NOMO-1 treated with DMSO at 0.1 percent for 48 hours (cell line): Measurements from ENCODE around the gene ATG4B.

ENCODE experiments used
- DNase-seq: peaks from one replicate; lab custom pipeline; 2025; ENCODE audit not compliant: unreplicated experiment; lab: John Stamatoyannopoulos, UW

The ATG4B gene

DNA sequence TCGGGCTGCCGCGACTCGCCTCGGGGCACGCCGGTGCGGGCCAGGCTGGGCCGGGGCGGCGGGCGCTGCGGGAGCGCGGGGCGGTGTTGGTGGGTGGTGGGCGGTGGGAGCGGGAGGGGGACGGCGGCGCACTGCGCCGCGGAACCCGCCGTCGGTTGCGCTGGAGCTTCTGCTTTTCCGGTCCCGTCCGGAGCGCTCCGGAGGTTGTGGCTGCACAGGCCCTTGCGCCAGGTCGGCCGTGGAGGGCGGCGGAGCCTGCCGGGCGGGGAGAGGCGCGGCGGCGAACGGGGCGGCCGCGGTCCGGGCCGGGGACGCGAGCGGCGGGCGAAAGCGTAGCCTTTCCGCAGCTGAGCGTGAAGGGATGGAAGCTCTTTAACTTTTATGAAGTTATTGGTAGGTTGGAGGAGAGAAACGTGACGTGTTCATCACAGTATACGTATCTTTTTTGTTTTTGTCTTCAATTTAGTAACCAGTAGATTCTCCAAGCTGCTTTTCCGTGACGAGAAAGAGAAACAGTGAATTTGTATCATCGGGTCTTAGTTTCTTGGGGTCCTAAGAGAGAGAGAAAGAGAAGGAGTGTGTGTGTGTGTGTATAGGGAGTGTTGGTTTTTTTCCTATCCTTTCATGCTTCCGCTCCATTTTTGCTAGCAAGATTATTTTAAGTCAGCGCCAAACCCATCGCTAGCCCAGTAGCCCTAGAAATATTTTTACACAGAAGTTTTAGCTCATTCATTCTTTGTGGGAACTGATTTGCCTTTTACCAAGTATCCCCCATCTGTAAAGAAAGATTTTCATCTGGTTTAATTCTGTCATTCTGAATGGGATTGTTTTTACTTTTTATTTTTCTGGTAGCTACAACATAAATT, 535 bp downstream of the ATG4B start:
- peak; percentile 18 for DNase-seq

DNA sequence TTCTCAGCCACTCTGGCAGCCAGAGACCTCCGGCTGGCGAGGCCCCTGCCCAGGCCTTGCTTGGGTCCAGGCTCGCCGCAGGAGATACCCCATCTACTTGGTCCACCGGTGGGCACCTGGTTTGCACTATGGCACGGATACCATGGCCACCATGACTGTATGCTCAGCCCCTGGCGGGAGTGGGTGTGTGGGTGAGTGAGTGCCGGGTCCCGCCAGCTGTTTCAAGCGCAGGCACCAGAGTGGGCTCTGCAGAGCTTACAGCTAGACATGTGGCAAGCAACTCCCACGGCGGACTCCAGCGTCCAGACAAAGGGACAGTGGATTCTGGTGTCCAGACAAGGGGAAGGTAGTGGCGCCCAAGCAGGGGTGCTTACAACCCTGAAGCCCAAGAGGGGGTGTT, 1.4 kb downstream of the ATG4B start:
- DNase-seq: no peak

DNA sequence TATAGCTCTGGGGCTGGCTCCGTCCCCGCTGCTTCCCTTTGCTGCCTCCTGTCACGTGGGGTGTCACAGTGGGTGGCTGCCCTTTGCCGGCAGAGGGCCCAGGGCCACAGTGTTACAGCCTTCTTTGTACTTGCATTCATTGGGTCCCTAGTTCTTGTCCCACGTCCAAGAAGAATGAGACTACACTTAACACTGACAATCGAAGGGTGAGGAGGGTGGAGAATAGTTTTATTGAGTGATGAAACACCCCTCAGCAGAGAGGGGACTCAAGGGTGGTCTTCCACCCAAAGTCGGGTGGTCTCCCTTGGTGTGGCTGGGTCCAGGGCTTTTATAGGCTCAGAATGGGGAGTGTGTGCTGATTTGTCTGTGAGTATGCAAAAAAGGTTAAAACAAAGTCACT, 1.9 kb downstream of the ATG4B start:
- no peak for DNase-seq

DNA sequence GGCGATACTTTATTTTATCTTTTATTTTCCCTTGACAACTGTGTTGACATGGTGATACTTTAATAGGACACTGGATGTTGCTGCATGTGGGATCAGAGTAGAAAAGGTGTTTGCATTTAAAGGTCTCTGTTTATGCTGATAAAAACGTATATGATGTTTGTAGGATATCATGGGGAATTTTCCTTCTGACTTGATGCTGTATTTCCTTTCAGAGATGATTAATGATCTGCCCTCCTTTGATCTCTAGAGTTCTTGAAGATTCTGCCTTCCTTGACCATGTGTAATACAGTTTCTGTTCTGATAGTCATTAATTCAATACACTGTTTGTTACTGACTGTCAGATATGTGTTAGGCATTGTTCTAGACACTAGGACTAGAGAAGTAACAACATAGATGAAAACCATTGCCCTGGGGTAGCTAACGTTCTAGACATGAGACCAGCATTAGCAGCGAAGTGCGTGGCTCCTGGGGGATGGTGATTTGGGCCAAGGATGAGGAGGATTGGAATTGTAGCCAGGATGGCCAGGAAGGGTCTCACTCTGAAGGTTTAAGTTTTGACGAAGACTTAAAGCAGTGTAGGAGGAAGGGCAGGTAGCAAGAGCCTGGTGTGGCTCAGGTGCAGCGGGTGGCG, 2.8 kb downstream of the ATG4B start:
- no peak for DNase-seq

DNA sequence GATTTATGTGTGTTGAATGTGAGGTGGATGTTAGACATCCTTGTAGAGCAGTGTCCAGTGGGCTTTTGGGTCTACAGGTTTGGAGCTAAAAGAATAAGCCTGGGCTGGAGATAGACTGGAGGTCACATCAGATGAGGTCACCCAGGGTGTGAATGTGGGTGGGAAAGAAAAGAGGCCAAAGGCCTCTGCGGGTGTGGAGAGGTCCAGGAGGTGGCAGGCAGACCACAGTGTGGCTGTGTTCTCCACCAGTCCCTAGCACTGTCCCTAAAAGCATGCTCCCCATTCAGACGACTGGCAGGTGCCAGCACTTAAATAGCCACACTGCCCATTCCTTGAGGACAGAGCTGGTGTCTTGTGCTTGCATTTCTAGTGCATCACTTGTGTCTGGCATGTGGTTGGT, 4.1 kb downstream of the ATG4B start:
- DNase-seq: no peak

DNA sequence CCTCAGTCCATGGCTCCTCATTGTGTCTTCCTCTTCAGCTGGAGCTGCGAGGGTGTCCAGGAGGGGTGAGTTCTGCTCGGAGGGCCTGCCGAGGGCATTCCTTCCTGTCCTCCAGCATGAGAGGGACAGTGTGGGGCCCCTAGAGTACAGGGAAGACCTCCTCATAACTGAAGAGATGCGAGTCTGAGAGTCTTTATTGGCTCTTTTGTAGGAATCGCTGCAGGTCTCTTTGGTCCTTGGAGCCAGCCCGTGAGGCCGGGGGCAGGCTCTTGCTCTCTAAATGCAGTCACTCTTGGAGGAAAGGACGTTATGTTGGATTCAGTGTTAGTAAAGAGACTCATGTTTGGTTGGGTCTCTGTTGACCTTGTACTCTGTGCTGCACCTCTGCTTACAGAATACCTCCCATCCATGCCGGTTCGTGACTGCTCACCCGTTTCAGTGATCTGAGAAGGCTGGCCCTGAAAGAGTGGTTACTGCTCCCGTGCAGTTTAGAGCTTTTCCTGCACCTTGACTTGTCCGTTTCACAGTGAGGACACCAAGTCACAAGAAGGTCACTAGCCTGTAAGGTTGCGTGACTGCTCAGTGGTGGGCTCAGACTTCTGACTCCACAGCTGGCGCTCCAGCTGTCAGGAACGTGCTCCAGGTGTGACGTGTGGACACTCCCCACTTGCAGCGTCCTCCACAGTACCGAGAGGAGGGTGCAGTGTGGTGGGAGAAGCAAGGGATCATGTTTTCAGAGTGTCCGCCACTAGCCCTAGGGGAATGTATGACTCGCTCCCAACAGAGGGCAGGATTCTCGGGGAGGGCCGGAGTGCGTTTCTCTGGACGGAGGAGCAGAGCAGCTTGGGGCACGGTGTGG, 7.8 kb downstream of the ATG4B start:
- DNase-seq: no peak

DNA sequence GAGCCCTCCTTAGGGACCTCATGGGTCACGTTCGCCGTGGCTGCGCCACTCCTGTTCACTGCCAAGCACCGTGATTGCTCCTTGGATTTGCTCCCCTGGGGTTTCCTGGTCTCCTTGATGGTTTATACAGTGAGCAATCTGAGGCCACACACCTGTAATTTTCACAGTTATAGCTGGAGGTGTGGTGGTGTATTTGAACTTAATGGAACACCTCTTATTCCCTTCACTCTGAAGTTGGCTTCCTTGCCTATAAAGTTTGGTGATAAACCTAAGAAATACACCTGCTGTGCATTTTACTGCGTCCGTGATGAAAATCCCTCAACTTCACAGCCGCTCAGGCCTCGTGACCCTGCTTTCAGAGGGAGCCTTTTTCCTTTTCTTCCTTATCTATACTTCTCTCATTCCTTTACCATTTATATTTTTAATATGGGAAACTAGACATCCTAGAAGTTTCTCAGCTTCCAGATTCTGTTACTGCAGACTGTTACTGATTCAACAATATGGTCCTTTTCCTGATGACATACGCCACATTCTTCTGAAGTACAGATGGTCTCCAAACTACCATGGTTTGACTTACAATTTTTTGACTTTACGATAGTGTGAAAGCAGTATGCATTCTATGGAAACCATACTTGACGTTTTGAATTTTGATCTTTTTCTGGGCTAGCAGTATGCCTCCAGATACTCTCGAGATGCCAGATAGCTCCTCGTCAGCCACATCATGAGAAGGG, 8.6 kb downstream of the ATG4B start:
- DNase-seq: no peak

DNA sequence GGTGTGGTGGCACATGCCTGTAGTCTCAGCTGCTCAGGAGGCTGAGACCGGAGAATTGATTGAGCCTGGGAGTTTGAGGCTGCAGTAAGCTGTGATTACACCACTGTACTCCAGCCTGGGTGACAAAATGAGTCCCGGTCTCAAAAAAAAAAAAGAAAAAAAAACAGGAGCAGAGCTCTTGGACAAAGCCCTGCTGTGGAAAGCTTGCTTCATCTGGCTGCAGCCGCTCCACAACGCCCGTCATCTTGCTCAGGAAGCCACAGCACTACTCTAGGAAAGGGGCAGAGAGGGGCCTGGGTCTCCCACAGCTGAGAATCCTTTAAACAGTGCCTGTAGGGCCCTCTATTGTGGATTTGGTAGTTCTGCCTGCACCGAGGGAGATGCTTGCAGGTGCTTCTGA, 11.0 kb downstream of the ATG4B start:
- no peak for DNase-seq

DNA sequence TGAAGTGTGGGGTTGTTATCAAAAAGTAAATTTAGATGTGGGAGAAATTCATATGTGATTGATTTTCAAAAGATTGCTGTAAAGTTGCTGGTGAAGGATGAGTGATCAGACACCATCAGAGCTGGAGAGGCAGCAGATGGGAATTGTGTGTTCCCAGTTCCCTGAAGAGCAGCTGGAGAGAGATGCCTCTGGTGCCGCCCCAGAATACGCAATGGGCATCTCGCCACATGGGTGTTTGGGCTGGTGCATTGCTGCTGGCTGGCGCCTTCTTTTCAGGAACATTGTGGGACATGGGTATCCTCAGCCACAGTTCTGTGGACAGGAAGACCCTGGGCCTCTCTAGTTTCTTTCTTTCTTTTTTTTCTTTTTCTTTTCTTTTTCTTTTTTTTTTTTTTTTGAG, 11.9 kb downstream of the ATG4B start:
- DNase-seq: no peak

DNA sequence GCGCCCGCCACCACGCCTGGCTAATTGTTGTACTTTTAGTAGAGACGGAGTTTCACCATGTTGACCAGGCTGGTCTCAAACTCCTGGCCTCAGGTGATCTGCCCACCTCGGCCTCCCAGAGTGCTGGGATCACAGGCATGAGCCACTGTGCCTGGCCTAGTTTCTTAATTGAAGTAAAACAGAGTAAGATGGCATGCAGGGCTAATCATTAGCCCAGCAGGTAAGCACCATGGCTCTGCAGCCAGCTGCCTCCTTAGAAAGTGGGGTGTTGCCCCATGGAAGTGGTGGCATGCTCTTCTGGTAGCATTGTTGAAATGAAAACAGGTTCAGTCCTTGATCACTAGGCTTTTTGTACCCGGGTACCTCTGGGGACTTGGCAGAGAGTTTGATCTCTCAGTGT, 12.4 kb downstream of the ATG4B start:
- no peak for DNase-seq

DNA sequence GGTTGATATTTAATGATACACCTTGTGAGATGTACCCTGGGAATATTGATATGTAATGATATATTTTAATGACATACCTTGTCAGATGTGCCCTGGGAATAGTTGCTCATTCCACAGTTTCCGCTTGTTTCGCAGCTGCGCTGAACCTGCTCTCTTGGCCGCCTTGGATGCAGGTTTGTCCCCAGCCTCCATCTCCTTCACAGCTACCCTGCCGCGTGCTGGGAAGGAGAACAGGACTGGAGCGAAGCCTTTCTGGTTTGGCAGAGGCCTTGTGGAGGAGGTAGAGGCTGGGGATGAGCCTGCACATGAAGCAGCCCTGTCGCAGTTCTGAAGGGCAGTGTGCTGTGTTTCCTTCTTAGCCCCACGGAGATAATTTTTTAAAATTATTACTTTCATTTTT, 14.6 kb downstream of the ATG4B start:
- no peak for DNase-seq

DNA sequence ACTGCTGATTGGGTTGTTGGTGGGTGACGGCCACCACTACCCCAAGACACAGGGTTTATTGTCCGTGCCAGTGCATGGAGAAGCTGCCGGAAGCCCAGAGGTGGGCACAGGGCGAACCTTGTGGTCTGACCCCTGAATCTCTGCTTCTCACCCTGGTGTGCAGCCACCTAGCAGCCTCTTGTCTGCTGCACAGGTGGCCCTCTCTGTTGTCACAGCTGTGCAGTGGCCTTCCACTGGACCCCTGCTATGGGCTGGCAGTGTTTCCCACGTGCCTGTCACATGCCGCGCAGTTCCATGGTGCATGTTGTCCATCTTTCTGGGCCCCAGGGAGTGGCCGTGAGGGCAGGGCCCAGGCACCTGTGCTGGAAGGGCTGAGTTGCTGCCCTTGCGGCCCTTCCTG, 15.2 kb downstream of the ATG4B start:
- DNase-seq: no peak

DNA sequence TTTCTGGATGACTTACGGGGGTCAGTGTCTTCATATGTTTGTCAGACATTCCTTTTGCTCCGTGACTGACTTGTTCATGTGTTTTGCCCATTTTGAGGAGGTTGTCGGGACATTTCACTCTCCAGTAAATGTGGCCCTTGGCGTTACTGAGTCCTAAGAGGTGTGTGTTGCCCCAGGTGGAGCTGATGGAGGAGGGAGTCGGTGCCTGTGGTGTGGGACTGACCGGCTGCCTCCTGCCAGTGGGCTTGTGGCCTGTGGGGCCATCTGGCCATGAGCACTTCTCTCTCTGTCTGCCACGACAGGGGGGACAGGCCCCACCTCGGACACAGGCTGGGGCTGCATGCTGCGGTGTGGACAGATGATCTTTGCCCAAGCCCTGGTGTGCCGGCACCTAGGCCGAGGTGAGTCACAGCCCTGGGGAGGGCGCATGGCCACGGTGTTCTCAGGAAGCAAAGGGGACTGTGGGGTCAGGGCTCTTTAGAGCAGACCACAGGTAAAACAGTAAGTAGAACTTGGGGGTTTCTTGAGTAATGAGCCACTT, 15.8 kb downstream of the ATG4B start:
- no peak for DNase-seq

DNA sequence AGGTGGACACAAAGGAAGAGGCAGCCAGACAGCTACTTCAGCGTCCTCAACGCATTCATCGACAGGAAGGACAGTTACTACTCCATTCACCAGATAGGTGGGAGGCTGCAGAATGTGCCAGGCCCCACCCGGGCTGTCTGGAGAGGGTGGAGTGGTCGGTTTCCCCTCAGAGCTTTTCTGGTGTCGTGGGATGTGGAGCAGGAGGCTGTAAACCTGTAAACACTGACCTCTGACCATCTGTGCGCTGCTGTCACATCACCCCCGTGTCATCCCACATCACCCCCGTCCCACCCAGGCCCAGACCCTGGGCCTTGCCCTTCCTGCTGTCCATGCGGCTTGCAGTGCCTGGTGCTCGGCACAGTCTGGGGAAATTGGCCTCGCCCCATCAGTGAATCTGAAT, 17.1 kb downstream of the ATG4B start:
- no peak for DNase-seq

DNA sequence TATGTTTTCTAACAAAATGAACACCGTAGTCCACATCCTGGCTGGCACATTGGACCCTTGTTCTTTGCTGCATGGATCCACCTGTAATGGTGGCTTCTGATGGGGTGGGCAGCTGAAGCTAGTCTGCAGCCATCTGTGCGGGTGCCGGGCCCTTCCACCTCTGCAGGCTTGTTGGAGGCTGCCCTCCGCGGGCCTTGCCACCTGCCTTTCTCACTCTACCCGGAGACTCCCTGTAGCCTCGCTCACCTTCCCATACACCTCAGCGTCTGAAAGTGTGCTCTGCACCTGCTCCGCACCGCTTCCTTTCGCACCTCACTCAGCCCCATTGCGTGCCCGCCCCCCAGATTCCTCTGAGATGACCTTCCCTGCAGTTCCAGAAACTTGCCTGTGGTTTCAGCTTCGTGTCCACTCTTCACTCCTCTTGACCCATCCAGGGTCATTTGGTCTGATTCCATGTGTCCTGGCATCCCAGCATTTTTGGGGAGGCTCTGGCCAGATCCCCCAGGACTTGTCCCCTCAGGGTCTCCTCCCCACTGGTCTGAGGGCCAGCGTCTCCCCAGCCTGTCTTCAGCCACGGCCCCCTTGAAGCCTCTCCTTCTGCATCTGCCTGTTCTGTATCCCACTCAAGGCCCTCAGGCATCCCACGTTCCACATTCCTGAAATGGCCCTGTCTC, 18.2 kb downstream of the ATG4B start:
- no peak for DNase-seq

DNA sequence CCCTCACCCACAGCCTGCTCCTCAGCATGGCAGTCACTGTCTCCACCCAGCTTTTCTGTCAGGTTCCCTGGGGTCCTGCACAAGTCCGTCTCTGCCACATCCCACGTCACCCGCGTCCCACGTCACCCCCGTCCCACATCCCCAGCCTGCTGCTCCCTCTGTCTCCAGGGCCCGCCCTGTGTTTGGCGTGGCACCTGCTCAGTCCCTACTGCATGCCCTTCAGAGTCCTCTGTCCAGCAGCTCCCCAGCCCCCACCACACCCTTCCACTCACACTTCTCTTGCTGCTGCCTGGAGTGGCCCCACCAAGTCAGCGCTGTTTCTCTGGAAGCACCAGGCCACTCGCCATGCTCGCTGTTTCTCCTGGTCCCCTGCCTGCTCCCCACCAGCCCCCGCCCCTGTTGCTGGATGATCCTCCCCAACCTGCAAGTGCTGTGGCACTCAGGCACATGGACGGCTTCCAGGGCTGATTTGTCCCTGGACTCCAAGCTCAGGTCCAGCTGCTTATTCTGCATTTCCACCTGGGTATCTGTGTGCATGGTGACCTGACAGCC, 18.8 kb downstream of the ATG4B start:
- no peak for DNase-seq

DNA sequence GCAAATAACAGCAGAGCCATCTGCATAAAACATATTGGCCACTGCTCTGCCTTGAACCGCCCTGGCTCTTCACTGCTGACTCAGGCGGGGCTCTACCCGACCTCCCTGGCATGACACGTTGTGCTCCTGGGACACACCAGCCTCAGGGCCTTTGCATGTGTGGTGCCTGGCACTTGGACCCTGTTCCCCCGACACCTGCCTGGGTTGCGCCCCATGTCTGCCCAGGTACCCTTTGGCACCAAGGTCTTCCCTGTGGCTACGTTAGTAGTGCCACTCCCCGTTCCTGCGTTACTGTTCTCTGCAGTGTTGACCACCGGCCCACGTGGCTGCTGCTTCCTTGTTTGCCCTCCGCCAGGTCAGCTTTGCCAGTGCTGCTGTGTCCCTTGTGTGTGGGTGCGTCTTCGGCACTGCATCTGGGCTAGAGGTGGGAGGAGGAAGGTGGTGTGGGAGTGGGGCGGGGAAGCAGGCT, 20.3 kb downstream of the ATG4B start:
- DNase-seq: no peak

DNA sequence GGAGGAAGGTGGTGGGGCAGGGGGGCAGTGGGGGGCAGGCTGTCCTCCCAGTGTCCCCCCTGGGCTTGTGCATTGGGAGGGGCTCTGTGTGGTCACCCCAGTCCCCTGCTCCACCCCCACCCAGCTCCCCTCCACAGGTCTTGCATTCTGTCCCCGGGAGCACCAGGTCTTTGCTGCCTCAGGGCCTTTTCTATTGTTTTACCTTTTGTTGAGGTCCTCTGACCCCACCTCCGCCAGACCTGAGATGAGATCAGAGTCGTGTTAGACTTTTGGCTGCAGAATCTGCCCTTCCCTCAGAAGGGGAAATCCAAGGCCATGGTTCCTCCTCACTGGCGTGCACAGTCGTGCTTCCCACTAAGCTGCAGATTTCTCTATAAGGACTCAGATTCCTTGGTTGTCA, 20.8 kb downstream of the ATG4B start:
- no peak for DNase-seq

DNA sequence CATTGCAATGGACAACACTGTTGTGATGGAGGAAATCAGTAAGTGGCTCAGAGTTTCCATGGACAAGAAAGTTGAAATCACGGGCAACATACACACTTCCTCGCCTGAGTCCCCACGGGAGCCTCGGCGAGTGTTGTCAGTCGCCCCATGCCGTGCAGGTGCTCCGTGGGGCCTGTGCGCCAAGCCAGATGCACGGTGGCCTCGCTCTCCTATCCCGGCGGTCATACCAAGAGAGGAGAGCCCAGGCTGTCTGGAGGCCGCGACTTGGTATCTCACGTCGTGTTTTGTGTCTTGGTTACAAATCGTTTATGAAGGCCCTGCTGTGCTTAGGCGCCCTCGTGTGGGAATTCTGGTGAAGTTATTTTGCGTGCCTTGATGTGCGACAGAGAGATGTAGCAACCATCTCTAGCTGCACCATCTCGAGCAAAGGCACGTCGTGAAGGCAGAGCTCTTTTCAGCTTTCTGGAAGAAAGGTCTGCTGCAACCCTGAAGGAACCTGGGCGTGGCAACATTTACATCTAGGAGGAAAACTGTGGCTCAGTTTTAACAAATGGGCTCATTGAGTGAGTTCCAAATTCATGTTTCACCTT, 21.8 kb downstream of the ATG4B start:
- peak; percentile 26 for DNase-seq
